PC-3 (cell line): Measurements from ENCODE around the gene COX6A2.

ENCODE experiments used
- EZH2 ChIP-seq: fragments of 300-600 bp; sonication (generic); IDR thresholded peaks from one replicate; pipeline ENCODE4 v1.6.1; 2017; ENCODE audit warnings: antibody characterized with exemption, mild to moderate bottlenecking, low read length; ENCODE audit not compliant: unreplicated experiment
- TF ChIP-seq, protein P1 (sequence below): fragments of 300-600 bp; sonication (generic); conservative IDR thresholded peaks from 2 replicates; pipeline ENCODE4 v1.5.1; 2017; ENCODE audit warnings: antibody characterized with exemption, low read depth, mild to moderate bottlenecking, low read length

DNA sequence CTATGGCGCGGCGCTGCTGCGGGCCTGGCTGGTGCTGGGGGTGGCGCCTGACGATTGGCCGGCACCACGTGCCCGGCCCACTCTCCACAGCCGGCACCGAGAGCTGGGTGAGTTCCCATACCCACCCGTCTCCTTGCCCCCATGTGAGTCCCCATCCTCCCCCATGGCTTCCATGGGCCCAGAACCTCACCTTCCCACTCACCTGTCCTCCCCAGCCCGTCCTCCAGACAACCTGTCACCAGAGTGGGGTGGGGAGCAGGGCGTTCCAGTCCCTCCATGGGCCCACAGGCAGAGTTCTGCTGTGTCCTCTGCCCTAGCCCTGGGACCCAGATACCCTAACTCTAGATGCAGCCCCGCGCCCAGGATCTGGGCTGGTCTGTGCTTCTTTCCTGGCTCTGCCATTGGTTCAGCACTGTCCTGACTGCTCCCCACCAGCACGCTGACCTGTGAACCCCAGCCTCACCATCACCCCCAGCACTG, 36.7 kb upstream of the COX6A2 start:
- TF ChIP-seq, protein P1, sequence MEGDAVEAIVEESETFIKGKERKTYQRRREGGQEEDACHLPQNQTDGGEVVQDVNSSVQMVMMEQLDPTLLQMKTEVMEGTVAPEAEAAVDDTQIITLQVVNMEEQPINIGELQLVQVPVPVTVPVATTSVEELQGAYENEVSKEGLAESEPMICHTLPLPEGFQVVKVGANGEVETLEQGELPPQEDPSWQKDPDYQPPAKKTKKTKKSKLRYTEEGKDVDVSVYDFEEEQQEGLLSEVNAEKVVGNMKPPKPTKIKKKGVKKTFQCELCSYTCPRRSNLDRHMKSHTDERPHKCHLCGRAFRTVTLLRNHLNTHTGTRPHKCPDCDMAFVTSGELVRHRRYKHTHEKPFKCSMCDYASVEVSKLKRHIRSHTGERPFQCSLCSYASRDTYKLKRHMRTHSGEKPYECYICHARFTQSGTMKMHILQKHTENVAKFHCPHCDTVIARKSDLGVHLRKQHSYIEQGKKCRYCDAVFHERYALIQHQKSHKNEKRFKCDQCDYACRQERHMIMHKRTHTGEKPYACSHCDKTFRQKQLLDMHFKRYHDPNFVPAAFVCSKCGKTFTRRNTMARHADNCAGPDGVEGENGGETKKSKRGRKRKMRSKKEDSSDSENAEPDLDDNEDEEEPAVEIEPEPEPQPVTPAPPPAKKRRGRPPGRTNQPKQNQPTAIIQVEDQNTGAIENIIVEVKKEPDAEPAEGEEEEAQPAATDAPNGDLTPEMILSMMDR, result no peak
- TF ChIP-seq EZH2, result no peak
